HuH-7.5 (cell line): ENCODE results near the gene DOCK9.

Experiments
- DNase-seq: peaks from one replicate; pipeline ENCODE4 v3.0.0; 2011; ENCODE audit warnings: low spot score

The DOCK9 gene

GRCh38 chr13:98998831-98999638 lies 21.2 kb upstream of the DOCK9 start:
- DNase-seq: no peak

DNA sequence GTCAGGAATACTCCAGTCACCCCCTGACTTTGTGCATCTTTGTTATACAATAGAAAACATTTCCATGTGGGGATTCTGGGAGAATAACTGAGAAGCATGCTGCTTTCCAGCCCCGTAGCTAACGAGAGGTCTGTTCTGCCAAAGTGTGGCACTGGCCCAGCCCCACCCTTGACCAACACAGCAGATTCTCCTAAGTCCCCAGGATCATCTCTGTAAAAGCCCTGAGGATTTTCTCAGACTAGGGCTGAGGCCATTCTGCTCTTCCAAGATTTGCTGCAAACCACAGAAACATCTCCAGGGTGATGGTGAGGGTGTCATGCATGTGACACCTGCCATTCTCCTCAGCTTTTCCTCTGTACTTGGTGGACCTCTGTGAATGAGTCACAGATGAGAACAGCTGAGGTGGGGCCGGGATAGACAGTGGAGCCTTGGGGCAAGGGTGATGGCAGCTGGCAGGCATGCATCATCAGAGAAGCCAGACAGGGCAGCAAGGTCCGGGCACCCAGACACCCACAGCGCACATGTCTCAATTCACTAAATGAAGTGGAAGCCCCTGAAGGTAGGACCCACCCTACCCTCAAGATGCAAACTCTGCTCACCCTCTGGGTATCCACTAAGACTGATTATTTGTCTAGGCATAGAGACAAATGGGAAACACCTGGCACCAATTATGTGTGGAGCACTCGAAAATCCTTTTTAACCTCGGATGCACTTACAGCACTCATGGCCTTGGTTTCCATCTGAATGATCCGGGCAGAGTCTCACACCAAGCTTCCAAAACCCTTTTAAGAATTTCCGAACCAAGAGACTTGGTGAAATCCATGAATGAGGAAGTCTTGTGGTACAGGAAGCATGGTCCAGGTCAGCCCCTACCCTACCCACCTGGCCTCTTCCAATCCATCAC lies 20.1 kb upstream of the DOCK9 start:
- no peak for DNase-seq

DNA sequence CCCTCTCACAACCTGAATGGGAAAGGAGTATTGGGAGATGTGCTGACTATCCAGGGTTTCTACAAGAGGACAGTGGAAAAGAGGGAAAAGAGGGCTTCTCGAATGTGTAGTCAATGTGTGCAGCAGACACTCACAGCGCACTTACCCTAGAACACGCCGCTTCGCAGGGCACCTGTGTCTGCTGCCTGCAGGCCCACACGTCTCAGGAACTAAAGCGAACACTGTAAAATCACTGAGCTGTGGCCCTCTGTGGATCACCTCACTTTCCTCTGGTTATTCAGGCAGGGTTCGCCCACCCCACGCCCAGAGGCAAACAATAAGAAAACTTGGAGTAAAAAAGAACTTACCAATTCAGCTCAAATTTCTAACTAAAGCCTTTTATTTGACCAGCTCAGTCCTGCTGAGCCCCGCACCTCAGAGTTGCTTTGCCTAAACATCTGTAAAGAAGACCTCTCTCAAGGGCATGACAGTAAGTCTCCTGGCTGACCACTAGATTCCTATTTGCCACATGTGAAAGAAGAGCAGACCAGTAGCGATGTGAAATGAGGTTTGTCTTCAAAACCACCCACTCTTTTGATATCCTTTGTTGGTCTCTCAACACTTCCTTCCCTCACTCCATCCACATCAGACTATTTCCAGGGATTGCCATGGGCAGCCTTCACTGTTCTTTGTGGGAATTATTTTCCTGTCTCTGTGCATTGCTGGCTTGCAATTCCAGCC lies 19.3 kb upstream of the DOCK9 start:
- DNase-seq: no peak

DNA sequence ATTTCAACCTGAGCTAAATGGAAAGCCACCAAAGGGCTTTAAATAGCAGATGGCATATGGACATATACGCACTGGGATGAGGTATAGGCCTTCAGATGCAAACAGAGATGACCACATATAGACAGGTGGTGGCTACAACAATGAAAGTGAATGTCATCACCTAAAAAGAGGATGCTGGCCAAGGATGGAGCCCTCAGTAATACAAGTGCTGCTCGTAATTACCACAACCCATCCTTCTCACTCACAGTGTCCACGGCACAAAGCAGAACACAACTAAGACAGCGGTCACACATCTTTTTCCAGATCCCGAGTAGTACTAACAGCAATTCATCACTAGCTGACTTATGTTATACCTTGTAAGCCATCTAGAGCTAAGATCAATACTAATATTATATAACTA lies 18.2 kb upstream of the DOCK9 start:
- DNase-seq: no peak

GRCh38 chr13:98994896-98995295 lies 17.0 kb upstream of the DOCK9 start:
- DNase-seq: no peak

- no peak for DNase-seq
These were observed 16.2 kb upstream of the DOCK9 start for GRCh38 chr13:98994080-98994479.

GRCh38 chr13:98992355-98992754 lies 14.5 kb upstream of the DOCK9 start:
- DNase-seq: no peak

DNA sequence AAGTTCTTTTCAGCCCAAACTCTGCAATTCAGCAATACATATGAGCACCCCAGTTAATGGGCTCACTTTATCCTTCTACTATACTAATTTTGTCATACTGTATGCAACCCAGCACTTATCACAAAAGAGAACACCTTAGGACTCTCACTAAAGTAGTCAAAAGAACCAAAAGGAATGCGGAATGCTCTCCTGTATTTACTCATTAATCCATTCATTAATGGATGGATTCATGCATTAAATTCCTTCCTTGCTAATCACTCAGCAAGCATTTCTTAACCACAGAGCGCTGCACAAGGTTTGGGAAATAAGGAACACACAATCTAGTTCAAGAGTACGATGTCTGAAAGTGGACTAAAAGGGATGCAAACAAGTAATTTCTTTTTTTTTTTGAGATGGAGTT lies 12.8 kb upstream of the DOCK9 start:
- DNase-seq: no peak

DNA sequence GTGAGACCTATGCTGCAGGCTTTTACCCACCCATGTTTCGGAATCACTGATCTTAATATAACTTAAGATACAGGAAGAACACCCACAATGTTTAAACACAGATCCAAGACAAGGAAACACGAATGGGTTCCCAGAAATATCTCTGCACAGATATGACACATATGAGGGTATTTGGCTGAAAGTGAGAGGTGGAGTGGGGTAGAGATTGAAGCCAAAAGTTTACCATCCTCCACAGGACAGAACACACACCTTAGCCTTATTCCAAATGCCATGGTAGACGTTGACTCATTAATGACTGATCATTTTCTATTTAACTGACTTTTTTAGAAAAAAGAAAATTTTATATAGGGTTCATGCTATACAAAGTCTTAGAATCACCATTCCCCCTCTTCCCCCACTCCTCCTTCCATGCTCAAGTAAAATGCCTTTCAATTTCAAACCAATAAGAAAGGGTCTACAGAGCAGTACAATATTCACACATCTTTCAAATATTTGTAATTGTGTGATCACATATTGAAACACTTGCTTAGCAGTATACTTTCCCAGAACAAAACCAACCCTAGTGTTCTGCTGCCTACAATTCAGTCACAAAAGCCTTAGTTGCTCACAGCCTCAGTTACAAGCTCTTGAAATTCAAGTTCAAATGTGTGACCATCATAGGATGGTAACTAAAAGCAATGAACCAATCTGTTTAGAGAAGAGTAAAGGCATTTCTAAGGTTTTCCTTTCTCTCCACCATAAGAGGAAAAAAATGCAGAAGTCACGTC lies 11.8 kb upstream of the DOCK9 start:
- no peak for DNase-seq

DNA sequence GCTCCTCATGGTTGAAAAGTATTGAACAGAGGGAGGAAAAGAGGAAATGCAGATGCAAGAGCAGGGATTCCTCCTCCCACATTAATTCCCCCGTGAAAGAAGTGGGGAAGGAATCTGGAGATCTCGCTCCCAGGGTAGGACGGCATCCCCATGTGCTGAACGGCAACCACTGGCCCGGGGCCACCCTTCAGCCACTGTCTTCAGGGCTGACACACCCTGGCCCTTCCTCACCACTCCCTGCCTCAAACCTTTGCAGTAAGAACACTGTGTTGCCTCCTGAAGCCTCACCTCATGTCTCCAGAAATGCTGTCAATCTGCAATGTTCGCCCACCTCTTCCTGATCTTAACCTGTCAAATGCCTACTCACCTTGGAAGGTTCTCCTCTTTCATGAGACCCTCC lies 10.9 kb upstream of the DOCK9 start:
- DNase-seq: no peak

GRCh38 chr13:98988277-98988676 lies 10.4 kb upstream of the DOCK9 start:
- DNase-seq: no peak

DNA sequence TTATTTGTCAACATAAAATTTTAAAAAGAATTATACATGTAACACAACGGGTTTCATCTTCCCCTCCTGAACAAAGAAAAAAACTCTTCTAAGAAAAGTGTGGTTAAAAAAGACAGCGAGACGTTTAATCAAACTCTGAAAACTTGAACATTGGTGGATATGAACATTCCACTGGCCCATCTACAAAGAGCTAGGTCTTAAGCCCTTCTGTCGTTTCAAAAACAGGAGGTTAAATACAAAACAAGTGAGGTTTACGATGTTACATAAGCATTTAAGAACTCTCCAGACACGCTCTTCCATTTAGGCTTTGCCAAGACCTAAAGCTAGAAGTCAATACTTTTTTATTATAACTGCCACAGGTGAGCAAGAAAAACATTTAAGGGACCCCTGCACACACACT lies 9.4 kb upstream of the DOCK9 start:
- DNase-seq: no peak

DNA sequence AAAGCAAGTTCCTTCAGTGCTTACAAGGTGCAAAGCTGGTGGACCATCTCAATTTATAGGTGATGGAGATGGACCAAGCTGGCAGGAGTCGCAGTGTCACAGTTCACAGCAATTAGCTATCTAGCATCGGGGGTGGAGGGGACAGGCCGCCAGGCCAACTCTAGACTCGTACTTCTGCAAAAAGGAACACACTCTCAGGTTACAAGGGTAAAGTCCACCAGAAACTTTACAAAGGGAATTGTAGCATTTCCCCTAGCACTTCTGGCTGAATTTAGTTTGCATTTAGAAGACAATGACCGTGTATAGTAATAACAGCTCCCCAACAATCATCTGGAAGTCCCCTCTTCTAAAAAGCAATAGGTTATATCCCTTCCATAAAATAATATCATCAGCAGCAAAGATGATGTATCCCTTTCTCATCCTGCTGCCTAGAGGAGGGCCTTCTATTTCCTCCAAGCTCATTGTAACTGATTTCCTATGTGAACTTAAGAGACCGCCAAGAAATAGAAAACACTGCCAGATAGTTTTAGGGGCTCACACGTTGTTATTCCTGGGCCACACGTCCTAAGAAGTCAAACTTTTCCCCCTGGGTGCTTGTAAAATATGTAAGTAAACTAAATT lies 8.5 kb upstream of the DOCK9 start:
- DNase-seq: peak; percentile 11

GRCh38 chr13:98985591-98985990 lies 7.7 kb upstream of the DOCK9 start:
- DNase-seq: no peak

- DNase-seq: no peak
These were observed 7.1 kb upstream of the DOCK9 start for GRCh38 chr13:98984983-98985382.

GRCh38 chr13:98984118-98984517 lies 6.3 kb upstream of the DOCK9 start:
- DNase-seq: no peak

DNA sequence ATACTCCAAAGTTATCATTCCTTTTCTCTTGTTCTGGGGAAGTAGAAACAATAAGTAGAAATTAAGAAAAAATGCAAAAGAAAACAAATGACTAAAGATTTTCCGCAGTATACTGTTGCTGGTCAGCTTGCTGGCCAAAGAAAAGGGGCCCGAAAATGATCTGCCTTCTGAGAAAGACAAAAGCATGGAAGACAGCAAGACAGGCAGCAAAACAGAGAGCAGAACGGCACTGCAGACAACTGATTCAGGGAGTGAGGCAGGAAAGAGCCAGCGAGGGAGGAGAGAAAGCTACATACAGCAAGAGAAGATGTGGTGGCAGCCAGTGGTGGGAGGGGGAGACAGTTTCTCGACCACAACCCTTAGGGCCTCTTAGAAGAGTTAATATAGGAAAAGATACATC lies 5.3 kb upstream of the DOCK9 start:
- no peak for DNase-seq

DNA sequence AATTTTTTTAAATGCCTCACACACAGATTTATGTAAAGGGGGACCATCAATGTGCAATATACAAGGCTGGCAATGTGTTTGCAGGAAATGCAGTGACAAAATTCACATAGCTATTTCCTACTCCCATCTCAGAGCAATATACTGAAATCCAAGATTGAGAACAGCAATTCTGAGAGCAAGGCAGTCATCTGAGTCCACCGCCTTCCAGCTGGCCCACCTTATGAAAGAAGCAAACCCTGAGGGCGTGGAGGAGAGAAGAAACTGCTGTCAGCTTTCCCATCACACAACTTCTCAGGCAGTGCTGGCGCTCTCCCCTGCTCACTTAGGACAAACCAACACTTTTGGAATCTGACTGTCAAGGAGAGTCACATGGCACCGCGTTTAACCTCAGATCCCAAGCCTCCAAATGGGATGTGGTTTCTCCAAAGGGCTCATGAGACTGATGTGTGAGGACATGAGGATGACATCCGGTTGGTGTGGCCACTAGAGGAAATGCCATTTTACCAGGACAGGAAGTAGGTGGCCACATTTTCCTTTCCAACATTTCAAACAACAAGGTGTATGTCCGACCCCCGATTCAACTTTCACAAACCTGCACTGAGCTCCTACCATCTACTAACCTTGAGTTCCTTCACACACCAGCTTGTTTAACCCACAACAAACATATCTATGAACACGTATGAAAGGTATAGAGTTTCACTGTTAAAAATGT lies 3.7 kb upstream of the DOCK9 start:
- no peak for DNase-seq

DNA sequence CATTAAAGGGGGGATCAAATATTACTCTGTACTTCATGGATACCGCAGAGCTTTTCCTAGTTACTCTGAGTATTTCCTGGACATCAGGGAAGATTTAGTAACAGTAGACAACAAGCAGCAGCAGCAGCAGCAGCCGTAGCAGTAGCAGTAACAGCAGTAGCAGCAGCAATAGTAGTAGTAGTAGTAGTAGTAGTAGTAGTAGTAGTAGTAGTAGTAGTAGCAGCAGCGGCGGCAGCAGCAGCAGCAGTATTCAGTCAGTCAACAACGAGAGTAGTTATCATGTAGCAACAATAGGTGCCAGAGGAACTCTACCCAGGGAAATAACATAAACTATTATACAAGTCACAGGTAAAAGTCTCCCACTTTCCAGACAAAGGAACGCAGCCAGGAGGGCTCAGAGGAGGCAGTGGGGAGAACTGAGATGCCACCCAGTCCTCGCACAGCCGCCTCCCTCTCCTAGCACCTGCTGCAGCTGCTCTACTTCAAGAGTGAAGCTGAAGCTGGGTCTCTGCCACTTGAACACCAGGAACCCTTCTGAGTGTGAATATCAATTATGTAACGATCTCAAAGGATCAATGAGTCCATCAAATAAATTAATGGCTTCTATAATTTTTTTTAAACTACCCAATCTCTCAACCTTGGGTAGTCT lies 1.3 kb upstream of the DOCK9 start:
- no peak for DNase-seq

DNA sequence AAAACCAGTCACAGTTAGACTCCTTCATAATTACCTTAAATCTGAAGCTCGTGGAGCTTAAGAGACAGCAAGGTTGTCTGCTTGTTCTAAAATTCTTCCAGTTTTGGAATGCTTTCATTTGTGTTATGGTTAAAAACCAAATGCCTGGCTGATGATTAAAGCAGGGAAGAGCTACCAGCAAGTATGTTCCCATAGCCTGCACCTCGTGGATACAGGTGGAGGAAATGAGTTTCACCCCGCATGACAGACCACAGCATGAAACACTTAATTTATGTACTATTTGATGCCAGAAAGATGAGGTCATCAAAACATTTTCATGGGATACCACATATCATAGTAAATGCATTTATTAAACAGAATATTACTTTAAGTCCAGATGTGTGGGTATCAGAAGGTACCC lies 416 bp upstream of the DOCK9 start:
- no peak for DNase-seq
